Daoy (cell line): ENCODE data around the gene BID. TPM values are rescaled to one million over a fixed set of nuclear protein-coding genes. Genes with fewer than 3 reads are reported as not detected.
"Not testable (repeated sequence)": the region's sequence is repeated elsewhere in the genome, so short reads cannot be mapped to it uniquely, and the experiment has no call there.

Source experiments
- DNase-seq: peaks from one replicate; pipeline ENCODE4 v3.0.0-alpha.2; 2015; ENCODE audit warnings: low read depth
- total RNA-seq: library from RNA; depleted of rRNA; stranded (reverse); fragments of >200 nt; shearing (Covaris generic); gene quantifications from 2 replicates; pipeline ENCODE4 v1.2.3, GENCODE V29; 2014

BID gene
- total RNA-seq, 1 experiment from 2014 or later: 133 TPM

GRCh38 chr22:17769716-17770082 lies 4.6 kb downstream of the BID start:
- DNase-seq: no peak

- DNase-seq: no peak
Measured at GRCh38 chr22:17769013-17769715, 5.1 kb downstream of the BID start.

- DNase-seq: no peak
Measured at GRCh38 chr22:17767233-17768065, 6.8 kb downstream of the BID start.

GRCh38 chr22:17764852-17765251 lies 9.4 kb downstream of the BID start:
- not testable (repeated sequence) for DNase-seq

DNA sequence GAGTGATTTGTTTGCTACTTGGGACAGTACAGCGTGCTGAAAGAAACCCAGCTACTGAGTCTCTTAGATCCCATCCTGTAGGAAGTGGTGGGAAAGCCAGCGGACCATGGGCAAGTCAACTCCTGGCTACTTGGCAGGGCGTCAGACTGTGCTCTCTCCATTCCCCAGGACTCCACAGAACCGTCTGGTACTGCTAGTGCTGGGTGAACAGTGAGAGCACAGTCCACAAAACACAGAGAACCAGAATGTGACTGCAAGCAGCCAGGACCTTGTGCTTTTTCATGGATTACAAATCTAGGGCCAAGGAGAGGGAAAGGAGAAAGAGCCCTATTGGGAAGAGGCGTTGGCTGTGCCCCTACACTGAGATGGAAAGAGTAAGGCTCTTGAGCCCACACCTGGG lies 10.2 kb downstream of the BID start:
- no peak for DNase-seq

GRCh38 chr22:17763442-17763841 lies 10.8 kb downstream of the BID start:
- DNase-seq: not testable (repeated sequence)

- no peak for DNase-seq
Measured at GRCh38 chr22:17761138-17761488, 13.2 kb downstream of the BID start.

DNA sequence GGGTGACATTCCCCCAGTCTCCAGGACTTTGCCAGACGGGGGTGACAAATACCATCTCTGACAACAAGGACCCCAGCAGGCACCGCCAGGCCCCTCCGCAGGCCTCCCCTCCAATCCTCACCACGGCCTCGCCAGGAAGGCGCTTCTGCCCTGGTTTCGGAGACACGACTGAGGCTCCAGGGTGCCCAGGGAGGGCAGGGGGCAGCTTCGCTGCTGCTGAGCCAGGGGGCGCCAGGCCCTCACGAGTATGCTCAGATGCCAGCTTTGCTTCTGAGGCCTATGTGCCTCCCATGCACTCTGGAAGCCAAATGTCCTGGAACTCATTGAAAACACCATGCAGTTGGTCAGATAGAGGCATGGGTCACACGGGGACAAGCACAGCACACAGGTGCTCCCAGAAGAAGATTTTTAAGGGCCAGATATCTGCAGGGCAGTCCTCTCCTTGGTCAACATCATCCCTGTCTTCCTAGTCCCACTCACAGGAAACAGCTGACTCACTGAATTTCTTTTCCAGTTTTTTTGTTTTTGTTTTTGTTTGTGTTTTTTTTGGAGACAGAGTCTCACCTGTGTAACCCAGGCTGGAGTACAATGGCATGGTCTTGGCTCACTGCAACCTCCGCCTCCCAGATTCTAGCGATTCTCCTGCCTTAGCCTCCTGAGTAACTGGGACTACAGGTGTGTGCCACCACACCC lies 19.9 kb downstream of the BID start:
- no peak for DNase-seq

- peak; percentile 65 for DNase-seq
Measured at GRCh38 chr22:17753401-17753989, 20.8 kb downstream of the BID start.

DNA sequence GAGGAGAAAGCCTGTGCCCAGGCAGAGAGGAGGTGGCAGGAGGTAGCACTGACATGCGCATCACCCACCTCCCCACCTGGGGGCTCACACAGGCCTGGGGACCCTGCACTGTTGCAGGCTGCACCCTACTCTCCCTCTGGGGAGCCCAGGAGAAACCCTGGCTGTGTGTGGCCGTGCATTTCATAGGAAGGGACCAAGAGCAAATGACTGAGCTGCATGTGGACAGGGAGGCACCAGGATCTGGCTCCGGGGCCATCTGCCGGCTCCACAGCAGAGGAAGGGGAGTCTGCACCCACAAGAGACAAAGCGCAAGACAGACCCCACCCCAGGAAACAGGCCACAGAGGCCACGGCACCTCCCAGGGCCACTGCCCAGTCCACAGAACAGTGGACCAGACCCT lies 22.7 kb downstream of the BID start:
- DNase-seq: no peak

GRCh38 chr22:17749605-17750395 lies 24.5 kb downstream of the BID start:
- no peak for DNase-seq

GRCh38 chr22:17748555-17749353 lies 25.5 kb downstream of the BID start:
- no peak for DNase-seq

DNA sequence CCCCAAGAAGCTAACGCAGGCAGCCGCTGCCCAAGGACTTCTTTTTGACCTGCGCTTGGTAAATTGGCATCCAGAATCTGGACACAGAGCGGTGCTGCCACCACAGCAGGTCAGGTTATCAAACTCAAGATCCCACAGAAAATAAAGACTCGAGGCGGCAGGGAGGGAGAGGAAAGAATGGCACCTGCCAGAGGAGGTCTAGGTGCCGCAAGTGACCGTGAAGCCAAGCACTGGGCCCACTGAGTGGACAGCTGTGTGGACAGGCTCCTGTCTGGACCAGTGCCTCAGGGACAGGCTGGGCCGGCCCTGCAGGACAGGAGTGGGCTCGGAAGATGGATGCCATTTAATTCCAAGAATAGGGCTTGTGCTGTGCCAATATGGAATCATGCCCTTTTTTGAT lies 27.4 kb downstream of the BID start:
- DNase-seq: no peak

GRCh38 chr22:17744430-17744829 lies 29.8 kb downstream of the BID start:
- DNase-seq: no peak

GRCh38 chr22:17743661-17744411 lies 30.4 kb downstream of the BID start:
- no peak for DNase-seq

DNA sequence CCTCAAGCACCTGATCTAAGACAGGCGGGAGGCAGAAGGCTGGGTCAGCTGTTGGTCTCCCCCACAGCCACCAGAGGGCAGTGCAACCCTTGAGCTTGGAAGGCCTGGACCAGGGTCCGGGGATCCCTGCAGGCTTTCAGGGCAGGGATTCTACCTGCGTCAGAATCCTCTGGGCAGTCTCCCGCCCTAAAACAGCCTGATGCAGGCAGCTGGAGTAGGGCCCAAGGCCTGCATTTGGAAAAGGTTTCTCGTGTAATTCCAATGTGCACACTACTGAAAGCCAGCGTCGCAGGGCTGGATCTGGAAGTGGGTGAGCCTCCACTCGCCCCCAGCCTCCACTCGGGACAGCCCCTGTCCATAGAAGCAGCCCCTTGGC lies 31.8 kb downstream of the BID start:
- peak; percentile 75 for DNase-seq

DNA sequence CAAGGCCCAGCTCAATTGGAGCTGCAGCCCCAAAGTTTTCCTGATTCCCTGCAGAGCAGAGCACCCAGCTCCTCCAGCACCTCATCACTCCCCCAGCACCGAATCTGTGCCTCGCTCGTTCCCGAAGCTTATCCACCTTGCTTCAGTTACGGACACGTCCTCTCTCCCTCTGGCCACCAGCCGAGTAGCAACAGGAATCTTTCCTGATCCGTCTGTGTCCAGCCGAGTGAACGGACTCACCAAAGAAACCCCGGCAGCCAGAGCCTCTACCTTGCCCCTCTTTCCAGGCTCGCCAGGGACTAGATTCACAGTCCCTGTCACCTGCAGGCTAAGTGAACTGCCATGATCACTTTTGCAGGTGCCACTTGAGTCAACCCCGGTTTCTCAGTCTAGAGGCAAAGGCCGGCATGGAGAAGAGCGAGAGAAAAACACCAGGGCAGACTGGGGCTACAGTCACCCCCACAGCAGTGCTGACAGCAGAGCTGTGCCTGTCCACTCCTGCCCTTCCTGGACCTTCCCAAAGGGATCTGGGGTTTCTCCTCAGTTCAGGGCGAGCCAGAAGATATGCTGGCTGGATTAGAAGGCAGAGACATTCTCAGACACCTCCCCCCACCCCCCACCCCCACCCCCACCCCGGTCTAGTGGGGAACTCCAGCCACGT lies 32.3 kb downstream of the BID start:
- no peak for DNase-seq

- DNase-seq: no peak
Measured at GRCh38 chr22:17739196-17739975, 34.9 kb downstream of the BID start.
